ENCODE measurements around the gene MAP4K1.

MAP4K1 gene

GRCh38 chr19:38654628-38655055 lies 36.9 kb upstream of the MAP4K1 start (continued):
- TF ChIP-seq, protein P1, sequence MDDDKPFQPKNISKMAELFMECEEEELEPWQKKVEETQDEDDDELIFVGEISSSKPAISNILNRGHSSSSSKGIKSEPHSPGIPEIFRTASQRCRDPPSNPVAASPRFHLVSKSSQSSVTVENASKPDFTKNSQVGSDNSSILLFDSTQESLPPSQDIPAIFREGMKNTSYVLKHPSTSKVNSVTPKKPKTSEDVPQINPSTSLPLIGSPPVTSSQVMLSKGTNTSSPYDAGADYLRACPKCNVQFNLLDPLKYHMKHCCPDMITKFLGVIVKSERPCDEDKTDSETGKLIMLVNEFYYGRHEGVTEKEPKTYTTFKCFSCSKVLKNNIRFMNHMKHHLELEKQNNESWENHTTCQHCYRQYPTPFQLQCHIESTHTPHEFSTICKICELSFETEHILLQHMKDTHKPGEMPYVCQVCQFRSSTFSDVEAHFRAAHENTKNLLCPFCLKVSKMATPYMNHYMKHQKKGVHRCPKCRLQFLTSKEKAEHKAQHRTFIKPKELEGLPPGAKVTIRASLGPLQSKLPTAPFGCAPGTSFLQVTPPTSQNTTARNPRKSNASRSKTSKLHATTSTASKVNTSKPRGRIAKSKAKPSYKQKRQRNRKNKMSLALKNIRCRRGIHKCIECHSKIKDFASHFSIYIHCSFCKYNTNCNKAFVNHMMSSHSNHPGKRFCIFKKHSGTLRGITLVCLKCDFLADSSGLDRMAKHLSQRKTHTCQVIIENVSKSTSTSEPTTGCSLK (tag by site-specific recombination; IDR thresholded peaks at IDR 0.05), result no peak
- TF ChIP-seq ZIC2 (tag by site-specific recombination; IDR thresholded peaks at IDR 0.05), result 0 out of 2 replicates have a peak, but pooled peaks have one; percentile 13
- TF ChIP-seq ZNF311 (tag by site-specific recombination; IDR thresholded peaks at IDR 0.05; ENCODE audit: borderline replicate concordance), result no peak
- no peak for TF ChIP-seq ZNF777 (tag by site-specific recombination; IDR thresholded peaks at IDR 0.05; ENCODE audit: borderline replicate concordance)
- TF ChIP-seq ZNF169 (tag by site-specific recombination; IDR thresholded peaks at IDR 0.05), result no peak
- TF ChIP-seq PRDM6 (tag by site-specific recombination; IDR thresholded peaks at IDR 0.05), result peak; percentile 75; the same call in 1 of the 2 replicates

DNA sequence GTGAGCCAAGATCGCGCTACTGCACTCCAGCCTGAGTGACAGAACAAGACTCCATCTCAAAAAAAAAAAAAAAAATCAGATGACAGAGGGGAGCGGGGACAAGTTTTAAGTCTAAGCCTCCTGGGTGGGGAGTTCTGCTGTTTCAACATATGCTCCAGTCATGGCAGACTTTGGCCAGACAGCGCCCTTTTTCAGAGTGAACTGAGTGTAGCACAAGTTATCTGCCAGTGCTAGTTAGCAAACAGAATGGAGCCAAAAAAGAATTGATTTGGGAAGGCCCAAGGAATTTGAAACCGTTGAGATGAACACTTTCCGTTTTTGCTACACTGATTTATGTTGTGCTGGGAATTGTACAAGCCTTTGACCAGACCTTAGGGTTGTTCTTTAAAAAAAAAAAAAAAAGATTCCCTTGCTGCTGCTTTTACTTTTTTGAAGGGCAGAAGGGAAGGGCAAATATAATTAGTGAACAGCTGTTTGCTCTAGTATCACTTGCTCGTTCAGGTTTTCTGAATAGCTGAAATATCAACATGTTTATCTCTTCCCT lies 35.3 kb upstream of the MAP4K1 start:
- no peak overlapping the region for H3K4me3 ChIP-seq (ENCODE audit: low read depth, low read length)
- peaks cover 10 to 32% of the 10 kb centered on the region in 2 experiments for H3K36me3 ChIP-seq (ENCODE audit: control insufficient read depth in 2 of 2, insufficient read depth in 1 of 2, low read length in 2 of 2)
- peaks cover 2% of the 10 kb centered on the region for H3K9me3 ChIP-seq (ENCODE audit: control insufficient read depth, insufficient read depth, low read depth, low read length)
- peak overlapping the region; percentile 66 for H3K27ac ChIP-seq (ENCODE audit: extremely low read depth, low read depth, low read length)
- ChIA-PET CTCF (interaction anchor here (0.5 to 1.9 kb wide), 6 partner anchors 19 to 416 kb away, joined by 3 to 5 read pairs (median 4); partner anchors contain the start of genes MRPS12 and SARS2), POLR2A (interaction anchor here (0.6 to 1.7 kb wide), 4 partner anchors 30 to 773 kb away, joined by 3 to 6 read pairs (median 4); no protein-coding TSS in a partner anchor)
- peaks cover 83% of the 10 kb centered on the region for H3K4me1 ChIP-seq (ENCODE audit: control insufficient read depth, insufficient read depth, low read length)
- TF ChIP-seq ZNF514 (tag by site-specific recombination; IDR thresholded peaks at IDR 0.05) (no peak), BCL6B (tag by site-specific recombination; IDR thresholded peaks at IDR 0.05) (no peak), PRDM1 (tag by site-specific recombination; IDR thresholded peaks at IDR 0.05) (peak; percentile 91), ZNF830 (tag by site-specific recombination; IDR thresholded peaks at IDR 0.05; ENCODE audit: low read depth) (no peak), PRDM6 (tag by site-specific recombination; IDR thresholded peaks at IDR 0.05) (peak; percentile 75), ZNF426 (tag by site-specific recombination; IDR thresholded peaks at IDR 0.05) (no peak), ZNF623 (tag by site-specific recombination; IDR thresholded peaks at IDR 0.05) (no peak), ZNF585B (tag by site-specific recombination; IDR thresholded peaks at IDR 0.05) (no peak), ZNF121 (tag by site-specific recombination; IDR thresholded peaks at IDR 0.05) (no peak)
- TF ChIP-seq, protein P2, sequence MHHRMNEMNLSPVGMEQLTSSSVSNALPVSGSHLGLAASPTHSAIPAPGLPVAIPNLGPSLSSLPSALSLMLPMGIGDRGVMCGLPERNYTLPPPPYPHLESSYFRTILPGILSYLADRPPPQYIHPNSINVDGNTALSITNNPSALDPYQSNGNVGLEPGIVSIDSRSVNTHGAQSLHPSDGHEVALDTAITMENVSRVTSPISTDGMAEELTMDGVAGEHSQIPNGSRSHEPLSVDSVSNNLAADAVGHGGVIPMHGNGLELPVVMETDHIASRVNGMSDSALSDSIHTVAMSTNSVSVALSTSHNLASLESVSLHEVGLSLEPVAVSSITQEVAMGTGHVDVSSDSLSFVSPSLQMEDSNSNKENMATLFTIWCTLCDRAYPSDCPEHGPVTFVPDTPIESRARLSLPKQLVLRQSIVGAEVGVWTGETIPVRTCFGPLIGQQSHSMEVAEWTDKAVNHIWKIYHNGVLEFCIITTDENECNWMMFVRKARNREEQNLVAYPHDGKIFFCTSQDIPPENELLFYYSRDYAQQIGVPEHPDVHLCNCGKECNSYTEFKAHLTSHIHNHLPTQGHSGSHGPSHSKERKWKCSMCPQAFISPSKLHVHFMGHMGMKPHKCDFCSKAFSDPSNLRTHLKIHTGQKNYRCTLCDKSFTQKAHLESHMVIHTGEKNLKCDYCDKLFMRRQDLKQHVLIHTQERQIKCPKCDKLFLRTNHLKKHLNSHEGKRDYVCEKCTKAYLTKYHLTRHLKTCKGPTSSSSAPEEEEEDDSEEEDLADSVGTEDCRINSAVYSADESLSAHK (tag by site-specific recombination; IDR thresholded peaks at IDR 0.05), result peak; percentile 31; the same call in 1 of the 2 replicates
- TF ChIP-seq, protein P3, sequence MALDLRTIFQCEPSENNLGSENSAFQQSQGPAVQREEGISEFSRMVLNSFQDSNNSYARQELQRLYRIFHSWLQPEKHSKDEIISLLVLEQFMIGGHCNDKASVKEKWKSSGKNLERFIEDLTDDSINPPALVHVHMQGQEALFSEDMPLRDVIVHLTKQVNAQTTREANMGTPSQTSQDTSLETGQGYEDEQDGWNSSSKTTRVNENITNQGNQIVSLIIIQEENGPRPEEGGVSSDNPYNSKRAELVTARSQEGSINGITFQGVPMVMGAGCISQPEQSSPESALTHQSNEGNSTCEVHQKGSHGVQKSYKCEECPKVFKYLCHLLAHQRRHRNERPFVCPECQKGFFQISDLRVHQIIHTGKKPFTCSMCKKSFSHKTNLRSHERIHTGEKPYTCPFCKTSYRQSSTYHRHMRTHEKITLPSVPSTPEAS (tag by site-specific recombination; IDR thresholded peaks at IDR 0.05), result no peak
- TF ChIP-seq, protein P4, sequence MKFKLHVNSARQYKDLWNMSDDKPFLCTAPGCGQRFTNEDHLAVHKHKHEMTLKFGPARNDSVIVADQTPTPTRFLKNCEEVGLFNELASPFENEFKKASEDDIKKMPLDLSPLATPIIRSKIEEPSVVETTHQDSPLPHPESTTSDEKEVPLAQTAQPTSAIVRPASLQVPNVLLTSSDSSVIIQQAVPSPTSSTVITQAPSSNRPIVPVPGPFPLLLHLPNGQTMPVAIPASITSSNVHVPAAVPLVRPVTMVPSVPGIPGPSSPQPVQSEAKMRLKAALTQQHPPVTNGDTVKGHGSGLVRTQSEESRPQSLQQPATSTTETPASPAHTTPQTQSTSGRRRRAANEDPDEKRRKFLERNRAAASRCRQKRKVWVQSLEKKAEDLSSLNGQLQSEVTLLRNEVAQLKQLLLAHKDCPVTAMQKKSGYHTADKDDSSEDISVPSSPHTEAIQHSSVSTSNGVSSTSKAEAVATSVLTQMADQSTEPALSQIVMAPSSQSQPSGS (tag by site-specific recombination; IDR thresholded peaks at IDR 0.05; ENCODE audit: low read depth), result no peak
